CD4-positive, alpha-beta T cell treated with Interferon gamma for 1 hour (primary cell): ENCODE results near the gene PCDHGA2.
"Not testable (repeated sequence)": the region's sequence is repeated elsewhere in the genome, so short reads cannot be mapped to it uniquely, and the experiment has no call there.

ENCODE experiments used
- DNase-seq: peaks from one replicate; pipeline ENCODE4 v3.0.0-alpha.2; 2020

PCDHGA2 gene

DNA sequence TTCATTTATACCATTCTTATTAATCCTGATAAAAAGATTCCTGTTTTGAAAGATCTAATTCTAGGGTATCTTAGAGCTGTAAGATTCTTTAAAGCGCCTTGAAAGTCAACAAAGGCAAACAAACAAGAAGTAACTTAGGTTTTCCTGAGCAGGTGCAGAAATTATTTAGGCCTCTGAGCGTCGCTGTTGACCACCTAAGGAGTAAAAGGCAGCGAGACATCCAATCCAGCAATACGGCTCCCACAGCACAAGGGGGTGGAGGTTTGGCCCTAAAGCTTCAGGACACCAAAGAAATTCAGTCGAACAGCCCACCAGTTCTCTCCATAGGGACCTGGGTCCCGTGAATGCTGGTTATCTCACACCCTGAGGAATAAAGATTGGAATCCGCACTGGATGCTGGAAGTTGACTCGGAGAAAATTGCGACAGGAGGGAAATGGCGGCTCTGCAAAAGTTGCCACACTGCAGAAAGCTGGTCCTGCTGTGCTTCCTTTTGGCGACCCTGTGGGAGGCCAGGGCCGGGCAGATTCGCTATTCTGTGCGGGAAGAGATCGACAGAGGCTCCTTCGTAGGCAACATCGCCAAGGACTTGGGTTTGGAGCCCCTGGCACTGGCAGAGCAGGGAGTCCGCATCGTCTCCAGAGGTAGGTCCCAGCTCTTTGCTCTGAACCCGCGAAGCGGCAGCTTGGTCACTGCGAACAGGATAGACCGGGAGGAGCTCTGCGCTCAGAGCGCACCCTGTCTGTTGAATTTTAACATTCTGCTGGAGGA lies at the start of gene PCDHGA2:
Gene PCDHGA2, plus strand, starts transcription at position 223 of the 769 bp plus-strand sequence.
- DNase-seq = no peak

DNA sequence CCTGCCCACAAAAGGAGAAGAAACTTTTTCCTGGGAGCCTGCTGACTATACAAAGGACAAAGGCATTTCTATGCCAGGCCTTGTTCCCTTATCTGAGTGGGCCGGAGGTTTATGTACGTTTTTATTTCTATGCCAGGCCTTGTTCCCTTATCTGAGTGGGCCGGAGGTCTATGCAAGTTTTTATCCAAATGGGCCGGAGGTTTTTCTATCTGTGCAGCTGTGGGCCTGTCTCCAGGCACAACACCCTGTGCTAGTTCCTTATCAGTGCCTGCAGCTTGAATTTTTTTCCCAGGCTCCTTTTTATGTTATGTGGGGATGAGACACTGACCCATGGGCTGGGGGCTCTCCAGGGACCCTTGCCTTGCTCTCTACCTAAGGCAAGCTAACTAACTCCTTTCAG lies 40.2 kb upstream of the PCDHGA2 start:
- DNase-seq = no peak

DNA sequence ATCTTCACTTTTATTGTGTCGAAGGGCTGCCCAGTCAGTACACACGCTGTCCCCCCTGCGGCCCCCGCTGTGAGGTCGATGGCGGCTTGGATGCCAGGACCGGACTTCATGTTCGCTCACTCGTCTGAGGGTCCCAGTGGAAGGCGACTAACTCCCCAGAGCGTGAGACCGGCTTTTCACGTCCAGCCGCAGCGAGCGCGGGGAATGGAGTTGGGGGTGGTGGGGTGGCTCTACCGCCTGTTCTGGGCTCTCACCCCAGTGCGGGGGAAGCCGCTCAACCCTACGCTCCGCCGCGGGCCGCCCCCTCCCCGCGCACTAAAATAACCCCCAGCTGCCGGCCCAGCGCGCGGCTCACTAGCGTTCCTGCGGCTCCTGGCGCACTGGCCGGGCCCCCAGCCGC lies 34.8 kb upstream of the PCDHGA2 start, which contains the start of gene SLC25A2:
Gene SLC25A2, minus strand, starts transcription at position 294 of the 400 bp plus-strand sequence. Its CDS starts 184 bp downstream, at position 110.
- DNase-seq = no peak

DNA sequence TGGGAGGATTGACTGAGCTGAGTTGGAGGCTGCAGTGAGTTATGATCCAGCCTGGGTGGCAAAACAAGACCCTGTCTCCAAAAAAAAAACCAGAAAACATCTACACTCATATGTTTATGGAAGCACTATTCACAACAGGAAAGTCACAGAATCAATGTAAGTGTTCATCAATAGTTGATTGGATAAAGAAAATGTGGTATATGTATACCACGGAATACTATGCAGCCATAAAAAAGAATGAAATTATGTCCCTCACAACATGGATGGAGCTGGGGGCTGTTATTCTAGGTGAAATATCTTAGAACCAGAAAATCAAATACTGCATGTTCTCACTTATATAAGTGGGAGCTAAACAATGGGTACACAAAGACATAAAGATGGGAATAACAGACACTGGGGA lies 31.9 kb upstream of the PCDHGA2 start:
- DNase-seq = no peak

DNA sequence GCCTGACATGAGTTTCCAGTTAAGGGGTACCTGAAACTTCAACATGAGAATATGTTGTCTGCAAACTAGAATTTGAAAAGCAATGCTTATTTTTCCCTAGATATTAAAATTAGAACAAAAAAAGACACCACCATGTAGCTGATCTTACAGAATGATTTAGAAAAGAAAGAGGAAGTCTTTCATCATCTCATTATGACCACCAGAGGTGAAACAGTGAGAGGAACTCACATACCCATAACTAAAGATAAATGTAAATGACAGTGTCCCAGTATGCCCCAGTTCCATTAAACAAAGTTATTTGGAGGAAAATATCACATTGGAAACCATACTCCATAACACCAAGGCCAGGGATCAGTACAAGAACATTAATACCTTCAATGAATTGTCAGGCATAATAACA lies 24.8 kb upstream of the PCDHGA2 start:
- no peak for DNase-seq

DNA sequence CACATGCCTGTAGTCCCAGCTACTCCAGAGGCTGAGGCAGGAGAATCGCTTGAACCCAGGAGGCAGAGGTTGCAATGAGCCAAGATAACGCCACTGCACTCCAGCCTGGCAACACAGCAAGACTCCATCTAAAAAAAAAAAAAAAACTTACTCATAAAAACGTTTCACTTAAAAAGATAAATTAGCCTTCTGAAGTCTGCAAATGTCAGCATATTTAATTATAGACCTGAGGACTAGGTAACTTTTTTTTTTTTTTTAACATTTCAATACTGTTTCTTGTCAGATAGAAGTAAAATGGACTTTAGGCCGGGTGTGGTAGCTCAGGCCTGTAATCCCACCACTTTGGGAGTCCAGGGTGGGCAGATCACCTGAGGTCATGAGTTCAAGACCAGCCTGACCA lies 21.6 kb upstream of the PCDHGA2 start:
- not testable (repeated sequence) for DNase-seq

DNA sequence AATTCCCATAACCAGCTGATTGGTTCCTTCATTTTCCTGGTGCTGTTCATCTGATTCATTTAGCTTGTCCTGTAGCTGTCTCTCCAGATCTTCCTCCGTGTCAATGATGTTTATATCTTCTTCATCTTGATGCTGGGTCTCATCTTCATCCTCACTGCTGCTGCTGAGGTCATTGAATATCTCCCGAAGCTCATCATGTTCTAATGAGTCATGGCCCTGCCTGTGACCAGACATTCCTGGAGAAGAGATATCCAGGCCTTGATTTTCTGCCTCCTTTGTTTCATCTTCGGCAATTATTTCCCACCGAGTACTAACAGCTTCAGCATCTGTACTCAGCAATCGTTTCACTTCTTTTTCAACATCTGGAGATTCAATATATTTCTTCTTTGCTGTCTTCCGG lies 19.4 kb upstream of the PCDHGA2 start:
- DNase-seq = no peak

DNA sequence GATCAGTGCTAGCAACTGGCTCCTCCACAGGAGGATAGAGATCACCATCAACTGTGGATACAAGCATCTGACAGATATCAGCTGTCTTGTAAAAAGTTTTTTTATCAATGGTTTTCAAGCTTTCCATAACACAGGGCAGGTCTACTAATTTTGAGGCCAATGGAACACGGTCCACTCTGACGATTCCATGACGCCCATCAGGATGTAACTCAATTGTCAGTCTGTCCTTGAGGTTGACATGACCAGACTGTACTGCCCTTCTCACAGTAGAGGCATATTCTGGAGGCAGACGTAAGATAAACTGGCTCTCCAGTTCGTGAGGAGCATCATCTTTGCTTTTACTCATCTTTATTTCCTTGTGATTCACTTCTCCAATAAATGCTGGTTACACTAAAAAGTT lies 18.9 kb upstream of the PCDHGA2 start:
- no peak for DNase-seq

DNA sequence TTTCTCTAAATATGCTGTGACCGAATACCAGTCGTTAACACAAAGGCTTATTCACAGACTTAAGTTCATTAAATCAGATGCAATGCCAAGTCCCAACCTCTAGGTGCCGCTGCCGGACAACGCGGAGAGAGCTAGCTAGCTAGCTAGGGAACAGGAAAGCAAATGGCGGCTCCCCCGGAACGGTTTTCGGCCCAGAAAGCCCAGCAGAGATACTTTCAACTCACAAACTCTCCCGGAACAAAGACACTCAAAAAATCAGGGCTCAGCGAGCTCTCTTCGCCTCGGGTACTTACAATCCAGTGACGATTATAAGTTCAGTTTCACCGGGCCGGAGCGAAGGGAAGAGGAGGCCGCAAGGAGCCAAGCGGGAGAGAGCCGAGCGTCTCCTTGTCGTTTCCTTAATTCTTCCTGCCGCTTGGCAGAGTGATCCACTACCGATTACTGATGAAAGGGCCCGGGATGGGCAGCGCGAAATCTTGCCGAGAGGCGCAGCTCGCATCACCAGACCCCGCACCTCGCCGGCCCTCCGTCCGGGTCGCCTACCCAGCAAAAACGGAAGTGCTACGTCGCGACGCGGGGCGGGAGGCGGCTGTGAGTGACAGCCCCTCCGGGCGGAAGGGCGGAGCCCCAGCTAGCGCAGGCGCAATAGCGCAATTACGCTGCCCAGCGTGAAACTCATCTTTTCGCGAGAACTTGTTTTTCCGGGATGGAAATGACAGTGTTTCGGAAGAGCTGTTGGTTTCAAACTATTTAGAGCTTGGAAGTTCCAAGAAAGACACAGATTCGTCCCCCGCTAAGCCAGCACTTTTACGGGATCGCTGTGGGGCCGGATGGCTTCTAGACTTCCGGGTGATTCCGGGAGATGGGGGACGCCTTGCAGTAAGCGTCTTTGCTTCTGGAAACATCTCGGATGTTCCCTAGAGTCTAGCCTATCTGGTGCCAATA lies 18.1 kb upstream of the PCDHGA2 start, which contains the start of gene TAF7:
Gene TAF7, minus strand, starts transcription at position 560 of the 945 bp plus-strand sequence. CDS start 740 bp downstream, outside the sequence.
- DNase-seq = peak; percentile 93

DNA sequence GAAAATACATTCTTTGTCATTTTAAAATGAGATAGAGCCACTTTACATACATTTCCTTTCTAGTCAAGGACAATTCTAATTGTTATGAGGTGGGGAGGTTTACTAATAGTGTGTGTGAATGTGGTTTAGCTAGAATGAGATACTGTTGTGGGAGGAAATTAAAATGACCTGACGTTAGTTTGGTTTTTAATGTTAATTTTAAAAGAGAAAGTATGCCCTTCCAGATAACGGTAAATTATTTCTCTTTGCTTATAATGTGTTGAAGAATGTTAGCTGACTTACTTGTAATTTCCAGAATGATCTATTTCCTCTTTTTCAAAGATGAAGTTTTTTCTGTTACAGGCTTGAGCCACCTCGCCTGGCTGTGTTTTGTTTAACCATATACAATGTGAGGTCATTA lies 16.3 kb upstream of the PCDHGA2 start:
- no peak for DNase-seq

DNA sequence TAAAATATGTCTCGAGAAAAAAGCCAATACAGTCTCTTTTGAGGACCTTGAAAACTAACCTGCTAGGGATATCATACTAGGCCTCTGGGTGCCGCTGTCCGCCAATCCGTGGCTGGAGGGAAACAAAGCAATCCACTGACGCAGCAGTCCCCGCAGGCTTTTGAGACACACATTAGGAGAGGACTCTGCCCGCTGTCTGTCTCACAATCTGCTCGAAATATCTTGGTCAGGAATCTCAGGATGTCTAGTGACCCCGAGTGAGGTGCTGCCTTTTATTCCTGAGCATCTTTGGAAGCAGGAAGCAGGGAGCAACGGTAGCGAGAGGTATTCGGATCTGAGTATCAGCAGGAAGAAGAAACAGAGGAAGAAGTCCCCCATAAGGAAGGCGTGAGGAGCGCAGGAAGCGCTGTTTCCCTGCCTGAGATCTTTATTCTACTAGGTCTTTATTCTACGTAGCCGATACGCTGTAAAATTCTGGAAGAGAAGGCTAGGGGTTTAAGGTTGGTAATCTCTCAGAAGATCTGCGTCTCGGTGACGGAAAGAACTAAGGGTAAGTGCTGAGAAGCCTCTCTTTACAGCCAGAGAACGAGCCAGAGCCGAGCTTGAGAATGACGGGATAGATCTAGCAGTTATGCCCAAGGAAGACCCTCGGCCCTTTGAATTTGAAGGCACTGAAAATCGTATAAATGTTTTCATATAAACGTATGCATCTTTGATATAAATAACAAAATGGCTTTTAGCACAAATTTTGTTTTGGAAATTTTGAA lies 12.3 kb upstream of the PCDHGA2 start:
- peak; percentile 70 for DNase-seq

DNA sequence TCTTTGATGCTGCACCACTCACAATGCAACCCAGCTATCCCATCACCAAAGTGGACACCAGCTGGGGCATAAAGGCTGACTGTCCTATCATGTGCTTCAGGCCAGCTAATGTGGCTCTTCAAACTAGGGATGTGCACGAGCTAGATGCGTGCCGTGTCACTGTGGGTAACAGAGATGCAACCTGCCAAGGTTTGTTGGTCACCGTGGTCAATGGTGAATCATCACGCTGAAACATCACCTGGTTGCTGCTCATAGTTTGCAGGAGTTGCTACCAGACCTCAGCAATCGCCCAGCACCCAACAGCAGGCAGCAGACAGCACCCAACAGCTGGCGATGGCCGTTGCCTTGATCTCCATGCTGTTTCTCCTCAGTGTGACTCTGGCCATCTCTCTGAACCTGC lies 10.3 kb upstream of the PCDHGA2 start:
- DNase-seq = no peak

DNA sequence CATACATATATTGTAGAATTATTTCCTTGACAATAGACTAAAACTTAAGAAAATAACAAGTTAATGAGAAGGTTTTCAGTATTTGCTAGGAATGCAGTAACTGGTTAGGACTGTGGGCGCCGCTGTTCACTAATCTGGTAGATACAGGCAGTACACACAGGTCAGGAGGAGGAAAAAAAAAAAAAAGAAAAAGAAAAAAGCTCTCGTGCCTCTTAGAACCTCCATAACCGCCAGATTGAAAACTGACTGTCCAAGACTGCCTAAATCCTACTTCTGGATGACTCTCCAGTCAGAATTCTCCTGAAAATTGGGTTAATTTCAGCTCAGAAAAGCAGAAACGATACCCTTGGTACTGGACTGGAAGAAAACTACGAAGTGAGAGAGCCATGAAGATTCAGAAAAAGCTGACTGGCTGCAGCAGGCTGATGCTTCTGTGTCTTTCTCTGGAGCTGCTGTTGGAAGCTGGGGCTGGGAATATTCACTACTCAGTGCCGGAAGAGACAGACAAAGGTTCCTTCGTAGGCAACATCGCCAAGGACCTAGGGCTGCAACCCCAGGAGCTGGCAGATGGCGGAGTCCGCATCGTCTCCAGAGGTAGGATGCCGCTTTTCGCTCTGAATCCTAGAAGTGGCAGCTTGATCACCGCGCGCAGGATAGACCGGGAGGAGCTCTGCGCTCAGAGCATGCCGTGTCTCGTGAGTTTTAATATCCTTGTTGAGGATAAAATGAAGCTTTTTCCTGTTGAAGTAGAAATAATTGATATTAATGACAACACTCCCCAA lies 8.1 kb upstream of the PCDHGA2 start, which contains the start of gene PCDHGA1:
Gene PCDHGA1, plus strand, starts transcription at position 216 of the 782 bp plus-strand sequence.
- peak; percentile 23 for DNase-seq

DNA sequence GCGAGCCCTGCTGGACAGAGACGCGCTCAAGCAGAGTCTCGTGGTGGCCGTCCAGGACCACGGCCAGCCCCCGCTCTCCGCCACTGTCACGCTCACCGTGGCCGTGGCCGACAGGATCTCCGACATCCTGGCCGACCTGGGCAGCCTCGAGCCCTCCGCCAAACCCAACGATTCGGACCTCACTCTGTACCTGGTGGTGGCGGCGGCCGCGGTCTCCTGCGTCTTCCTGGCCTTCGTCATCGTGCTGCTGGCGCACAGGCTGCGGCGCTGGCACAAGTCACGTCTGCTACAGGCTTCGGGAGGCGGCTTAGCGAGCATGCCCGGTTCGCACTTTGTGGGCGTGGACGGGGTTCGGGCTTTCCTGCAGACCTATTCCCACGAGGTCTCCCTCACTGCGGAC lies 6.0 kb upstream of the PCDHGA2 start:
- DNase-seq = not testable (repeated sequence)

DNA sequence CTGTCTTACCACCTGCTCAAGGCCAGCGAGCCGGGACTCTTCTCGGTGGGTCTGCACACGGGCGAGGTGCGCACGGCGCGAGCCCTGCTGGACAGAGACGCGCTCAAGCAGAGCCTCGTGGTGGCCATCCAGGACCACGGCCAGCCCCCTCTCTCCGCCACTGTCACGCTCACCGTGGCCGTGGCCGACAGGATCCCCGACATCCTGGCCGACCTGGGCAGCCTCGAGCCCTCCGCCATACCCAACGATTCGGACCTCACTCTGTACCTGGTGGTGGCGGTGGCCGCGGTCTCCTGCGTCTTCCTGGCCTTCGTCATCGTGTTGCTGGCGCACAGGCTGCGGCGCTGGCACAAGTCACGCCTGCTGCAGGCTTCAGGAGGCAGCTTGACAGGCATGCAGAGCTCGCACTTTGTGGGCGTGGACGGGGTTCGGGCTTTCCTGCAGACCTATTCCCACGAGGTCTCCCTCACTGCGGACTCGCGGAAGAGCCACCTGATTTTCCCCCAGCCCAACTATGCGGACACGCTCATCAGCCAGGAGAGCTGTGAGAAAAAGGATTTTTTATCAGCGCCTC lies 2.3 kb downstream of the PCDHGA2 start:
- DNase-seq = not testable (repeated sequence)

DNA sequence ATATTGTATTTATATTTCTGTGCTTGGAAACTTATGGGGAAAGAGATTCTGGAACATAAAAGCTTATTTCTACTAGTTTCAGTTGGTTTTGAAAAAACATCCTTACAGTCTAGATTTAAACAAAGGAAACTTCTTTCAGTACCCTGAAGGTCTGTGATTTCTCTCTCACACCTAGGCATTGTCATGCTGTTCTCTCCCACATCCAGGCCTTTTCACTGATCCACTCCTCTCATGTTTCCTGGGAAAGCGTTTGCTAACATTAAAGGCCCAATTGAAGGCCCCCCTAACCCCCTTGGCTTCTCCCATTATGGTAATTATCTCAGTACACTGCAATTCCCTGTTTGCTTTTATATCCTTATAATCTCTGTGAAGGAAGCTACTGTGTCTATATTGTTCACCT lies 4.2 kb downstream of the PCDHGA2 start:
- DNase-seq = no peak

DNA sequence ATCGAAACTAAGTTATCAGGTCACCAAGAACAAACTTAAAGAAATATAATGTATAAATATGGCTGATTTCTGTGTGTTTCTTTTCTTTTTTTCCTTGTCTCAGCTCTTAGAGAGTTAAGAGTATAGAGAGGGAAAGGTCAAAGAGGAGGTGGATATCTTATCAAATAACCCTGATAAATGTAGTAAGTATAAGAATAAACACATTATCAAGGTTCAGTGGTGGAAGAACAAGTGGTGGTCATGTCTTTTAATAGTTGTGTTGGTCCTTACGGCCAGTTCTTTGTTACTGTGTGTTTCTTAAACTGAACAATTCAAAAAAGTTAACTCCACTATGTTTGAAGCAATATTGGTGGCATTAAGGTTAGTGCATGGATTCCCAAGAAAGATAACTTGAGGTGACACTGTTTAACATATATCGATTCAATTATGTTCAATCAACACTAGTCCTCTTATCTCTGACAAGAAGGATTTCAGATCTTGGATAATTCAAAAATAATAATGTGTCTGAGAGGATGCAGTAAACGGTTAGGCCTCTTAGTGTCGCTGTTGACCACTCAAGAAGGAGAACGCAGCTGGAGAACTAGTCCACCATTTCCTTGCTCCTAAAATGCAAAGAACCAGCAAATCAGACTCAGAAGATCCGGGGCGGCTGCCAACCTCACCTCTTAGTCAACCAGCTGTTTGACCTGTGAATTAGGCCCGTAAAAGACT lies 4.8 kb downstream of the PCDHGA2 start, which contains the start of gene PCDHGA3:
Gene PCDHGA3, plus strand, starts transcription at position 588 of the 711 bp plus-strand sequence. CDS start 205 bp downstream, outside the sequence.
- DNase-seq = no peak

DNA sequence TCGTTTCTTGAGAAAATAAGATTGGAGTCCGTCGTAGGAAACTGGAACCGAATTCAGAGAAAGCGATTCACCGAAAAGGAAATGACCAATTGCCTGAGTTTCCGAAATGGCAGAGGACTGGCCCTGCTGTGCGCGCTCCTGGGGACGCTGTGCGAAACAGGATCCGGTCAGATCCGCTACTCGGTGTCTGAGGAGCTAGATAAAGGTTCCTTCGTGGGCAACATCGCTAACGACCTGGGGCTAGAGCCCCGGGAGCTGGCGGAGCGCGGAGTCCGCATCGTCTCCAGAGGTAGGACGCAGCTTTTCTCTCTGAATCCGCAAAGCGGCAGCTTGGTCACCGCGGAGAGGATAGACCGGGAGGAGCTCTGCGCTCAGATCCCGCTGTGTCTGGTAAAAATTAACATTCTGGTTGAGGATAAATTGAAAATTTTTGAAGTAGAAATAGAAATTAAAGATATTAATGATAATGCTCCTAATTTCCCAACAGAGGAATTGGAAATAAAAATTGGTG lies 5.4 kb downstream of the PCDHGA2 start:
- DNase-seq = no peak

DNA sequence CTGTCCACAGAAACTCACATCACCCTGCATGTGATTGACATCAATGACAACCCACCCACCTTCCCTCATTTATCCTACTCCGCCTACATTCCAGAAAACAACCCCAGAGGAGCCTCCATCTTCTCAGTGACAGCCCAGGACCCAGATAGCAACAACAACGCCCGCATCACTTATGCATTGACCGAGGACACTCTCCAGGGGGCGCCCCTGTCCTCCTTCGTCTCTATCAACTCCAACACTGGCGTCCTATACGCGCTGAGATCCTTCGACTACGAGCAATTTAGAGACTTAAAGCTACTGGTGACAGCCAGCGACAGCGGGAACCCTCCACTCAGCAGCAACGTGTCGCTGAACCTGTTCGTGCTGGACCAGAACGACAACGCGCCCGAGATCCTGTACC lies 6.8 kb downstream of the PCDHGA2 start:
- DNase-seq = no peak

DNA sequence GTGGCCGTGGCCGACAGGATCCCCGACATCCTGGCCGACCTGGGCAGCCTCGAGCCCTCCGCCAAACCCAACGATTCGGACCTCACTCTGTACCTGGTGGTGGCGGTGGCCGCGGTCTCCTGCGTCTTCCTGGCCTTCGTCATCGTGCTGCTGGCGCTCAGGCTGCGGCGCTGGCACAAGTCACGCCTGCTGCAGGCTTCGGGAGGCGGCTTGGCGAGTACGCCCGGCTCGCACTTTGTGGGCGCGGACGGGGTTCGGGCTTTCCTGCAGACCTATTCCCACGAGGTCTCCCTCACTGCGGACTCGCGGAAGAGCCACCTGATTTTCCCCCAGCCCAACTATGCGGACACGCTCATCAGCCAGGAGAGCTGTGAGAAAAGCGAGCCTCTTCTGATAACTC lies 7.5 kb downstream of the PCDHGA2 start:
- DNase-seq = not testable (repeated sequence)
